DND-41 (cell line): ENCODE results near the gene MRPL27.

Source experiments
- ATAC-seq: fragments of 200-7000 bp; cut with Tn5 transposase; 3 replicates; pipeline ENCODE4 v1.9.1; 2021; ENCODE audit warnings: low read depth; ENCODE audit not compliant: insufficient read depth
- DNase-seq: peaks from one replicate; pipeline ENCODE4 v3.0.0-alpha.2; 2020
- H2AFZ ChIP-seq: 2 replicates; pipeline ENCODE4 v1.6.0; 2012; ENCODE audit warnings: low read depth, low read length
- H3K27ac ChIP-seq: 2 replicates; pipeline ENCODE4 v1.5.1; 2012; ENCODE audit warnings: low read length, inconsistent platforms
- H3K27me3 ChIP-seq: fragments of 200-600 bp; sonication (generic); 2 replicates; pipeline ENCODE4 v1.6.0; 2012; ENCODE audit warnings: low read length, mild to moderate bottlenecking, inconsistent platforms; ENCODE audit not compliant: insufficient read depth, poor library complexity
- H3K36me3 ChIP-seq: 2 replicates; pipeline ENCODE4 v1.5.1; 2012; ENCODE audit warnings: low read length, inconsistent platforms; ENCODE audit not compliant: insufficient read depth
- H3K4me1 ChIP-seq: 2 replicates; pipeline ENCODE4 v1.5.1; 2012; ENCODE audit warnings: mild to moderate bottlenecking, low read length; ENCODE audit not compliant: insufficient read depth
- H3K4me2 ChIP-seq: 2 replicates; pipeline ENCODE4 v1.6.0; 2012; ENCODE audit warnings: mild to moderate bottlenecking, moderate library complexity, low read length, inconsistent platforms; ENCODE audit not compliant: insufficient read depth
- H3K4me3 ChIP-seq, 2 experiments: fragments of 200-600 bp in 1 of 2; shearing (Covaris generic) in 1 of 2; 2 replicates each; pipeline ENCODE4 v1.5.1; 2012 to 2016; ENCODE audit warnings: inconsistent platforms in 2 of 2, low read length in 2 of 2, mild to moderate bottlenecking in 2 of 2, low read depth in 1 of 2, moderate library complexity in 1 of 2
- H3K79me2 ChIP-seq: 2 replicates; pipeline ENCODE4 v1.6.0; 2012; ENCODE audit warnings: low read length, inconsistent platforms; ENCODE audit not compliant: insufficient read depth
- H3K9ac ChIP-seq: 2 replicates; pipeline ENCODE4 v1.6.0; 2012; ENCODE audit warnings: low read depth, mild to moderate bottlenecking, inconsistent platforms, low read length, moderate library complexity
- H3K9me3 ChIP-seq: 2 replicates; pipeline ENCODE4 v1.5.1; 2012; ENCODE audit warnings: low read length, moderate library complexity, mild to moderate bottlenecking, inconsistent platforms; ENCODE audit not compliant: insufficient read depth, severe bottlenecking
- H4K20me1 ChIP-seq: 2 replicates; pipeline ENCODE4 v1.6.0; 2012; ENCODE audit warnings: low read length; ENCODE audit not compliant: insufficient read depth
- CTCF ChIP-seq: IDR thresholded peaks from 2 replicates; pipeline ENCODE4 v1.5.1; 2012; ENCODE audit warnings: borderline replicate concordance, low read length, moderate library complexity, mild to moderate bottlenecking; ENCODE audit not compliant: poor library complexity, severe bottlenecking; ENCODE audit errors: extremely low read depth
- EZH2 ChIP-seq: IDR thresholded peaks from 3 replicates; pipeline ENCODE4 v1.6.1; 2012; ENCODE audit warnings: borderline replicate concordance, low read depth, mild to moderate bottlenecking, moderate library complexity, low read length, inconsistent platforms; ENCODE audit not compliant: severe bottlenecking

Gene MRPL27

GRCh38 chr17:50354776-50355175, 18.2 kb downstream of the MRPL27 start:
- Histone ChIP-seq H2AFZ (no peak overlapping the region), H3K4me1 (no peaks in the 10 kb centered on the region), H3K27ac (no peak overlapping the region), H3K4me3 (no peak overlapping the region), H3K27me3 (no peaks in the 10 kb centered on the region), H3K9me3 (no peaks in the 10 kb centered on the region), H3K36me3 (peaks cover 77% of the 10 kb centered on the region), H4K20me1 (peaks cover 43% of the 10 kb centered on the region), H3K79me2 (peaks cover 23% of the 10 kb centered on the region; the same call in 1 of the 2 replicates), H3K9ac (no peak overlapping the region), H3K4me2 (no peak overlapping the region)
- DNase-seq, result no peak
- no peak for ATAC-seq
- TF ChIP-seq EZH2 (no peak), CTCF (no peak)

DNA sequence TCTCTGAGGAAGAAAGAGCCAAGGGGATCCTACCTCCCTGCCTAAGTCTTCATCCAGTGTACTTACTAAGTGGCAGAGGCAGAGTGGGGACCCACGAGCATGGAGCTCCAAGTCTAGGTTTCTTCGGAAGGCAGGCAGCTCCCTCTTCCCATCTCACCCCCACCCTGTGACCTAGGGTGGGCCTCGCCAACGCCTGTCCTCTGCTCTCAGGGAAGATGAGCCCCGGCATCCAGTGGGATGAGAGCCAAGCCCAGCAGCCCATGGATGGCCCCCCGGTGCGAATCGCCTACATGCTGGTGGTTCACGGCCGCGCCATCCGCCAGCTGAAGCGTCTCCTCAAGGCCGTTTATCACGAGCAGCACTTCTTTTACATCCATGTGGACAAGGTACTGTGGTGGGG, 18.8 kb downstream of the MRPL27 start:
- Histone ChIP-seq H4K20me1 (peaks cover 42% of the 10 kb centered on the region; the same call in 1 of the 2 replicates), H3K4me1 (no peaks in the 10 kb centered on the region), H3K4me3 (no peak overlapping the region), H3K4me2 (no peak overlapping the region), H3K36me3 (peaks cover 72% of the 10 kb centered on the region), H3K9ac (no peak overlapping the region), H2AFZ (no peak overlapping the region), H3K27ac (no peak overlapping the region), H3K79me2 (peaks cover 28% of the 10 kb centered on the region), H3K27me3 (no peaks in the 10 kb centered on the region), H3K9me3 (no peaks in the 10 kb centered on the region)
- DNase-seq, result no peak
- TF ChIP-seq EZH2 (no peak), CTCF (no peak)
- ATAC-seq, result no peak

- no peak for DNase-seq
- Histone ChIP-seq H3K9me3 (no peaks in the 10 kb centered on the region), H4K20me1 (peaks cover 42% of the 10 kb centered on the region; the same call in 1 of the 2 replicates), H3K4me1 (no peaks in the 10 kb centered on the region), H3K79me2 (peaks cover 33% of the 10 kb centered on the region), H3K36me3 (peaks cover 67% of the 10 kb centered on the region), H3K27me3 (no peaks in the 10 kb centered on the region), H3K4me2 (no peak overlapping the region), H3K9ac (no peak overlapping the region), H2AFZ (no peak overlapping the region), H3K4me3 (no peak overlapping the region), H3K27ac (no peak overlapping the region)
- no peak for ATAC-seq
- TF ChIP-seq EZH2 (no peak), CTCF (no peak)
Measured at GRCh38 chr17:50353600-50354195, 19.3 kb downstream of the MRPL27 start.
